GM12878 (cell line): ENCODE results near the gene C1orf141. TPM values are rescaled to one million over a fixed set of nuclear protein-coding genes. Genes with fewer than 3 reads are reported as not detected.

Experiments used
- CHD1 ChIP-seq: IDR thresholded peaks from 2 replicates; pipeline ENCODE4 v1.6.1; 2012; ENCODE audit warnings: low read depth, low read length, improper control_type of control experiment
- CUX1 ChIP-seq: IDR thresholded peaks from 2 replicates; pipeline ENCODE4 v1.6.1; 2012; ENCODE audit warnings: improper control_type of control experiment, low read depth, low read length; ENCODE audit not compliant: insufficient replicate concordance
- EP300 ChIP-seq, 2 experiments: fragments of 150-350 bp in 1 of 2; IDR thresholded peaks; 2 replicates each; pipeline ENCODE4 v1.6.1; 2011 to 2012; ENCODE audit warnings: low read depth in 2 of 2, low read length in 2 of 2, borderline replicate concordance in 1 of 2, improper control_type of control experiment in 1 of 2, inconsistent platforms in 1 of 2; ENCODE audit not compliant: control insufficient read depth in 1 of 2
- MTA2 ChIP-seq: fragments of 450-650 bp; IDR thresholded peaks from 2 replicates; pipeline ENCODE4 v1.6.1; 2016; ENCODE audit warnings: low read depth, mild to moderate bottlenecking, moderate library complexity
- NFYA ChIP-seq: IDR thresholded peaks from 2 replicates; pipeline ENCODE4 v1.6.1; 2011; ENCODE audit warnings: low read depth, mild to moderate bottlenecking, low read length, improper control_type of control experiment, borderline replicate concordance
- POLR2A ChIP-seq: IDR thresholded peaks from 2 replicates; pipeline ENCODE4 v1.6.1; 2011; ENCODE audit warnings: low read depth, mild to moderate bottlenecking, low read length
- SUPT20H ChIP-seq: IDR thresholded peaks from 2 replicates; pipeline ENCODE4 v1.6.1; 2011; ENCODE audit warnings: low read depth, mild to moderate bottlenecking, low read length, moderate library complexity, borderline replicate concordance; ENCODE audit not compliant: control insufficient read depth
- SUZ12 ChIP-seq: fragments of 200-600 bp; sonication (generic); IDR thresholded peaks from one replicate; pipeline ENCODE4 v1.6.1; 2018; ENCODE audit warnings: antibody characterized with exemption, mild to moderate bottlenecking; ENCODE audit not compliant: unreplicated experiment
- ZNF24 ChIP-seq: fragments of 450-650 bp; IDR thresholded peaks from 2 replicates; pipeline ENCODE4 v1.6.1; 2017; ENCODE audit warnings: antibody characterized with exemption, mild to moderate bottlenecking
- ZNF687 ChIP-seq: fragments of 450-650 bp; IDR thresholded peaks from 2 replicates; pipeline ENCODE4 v1.6.1; 2017; ENCODE audit warnings: mild to moderate bottlenecking, moderate library complexity
- polyA plus RNA-seq, 11 experiments: library from polyadenylated mRNA; depleted of rRNA in 4 of 11; unstranded in 6 of 11; stranded (reverse) in 5 of 11; fragments of >200 nt; fragmentation: Nextera tagmentation in 4 of 11; fragmentation: Illumina TruSeq in 1 of 11; extraction: Ambion mirVana in 4 of 11; extraction: Trizol in 1 of 11; gene quantifications; 1 replicate in 1 of 11; 2 replicates in 10 of 11; pipeline versions ENCODE4 v1.2.1 to v1.2.3, GENCODE V29; 2011 to 2016; ENCODE audit warnings: inconsistent platforms in 2 of 11, missing spikeins in 2 of 11, low read depth in 1 of 11
- total RNA-seq, 4 experiments: library from RNA; depleted of rRNA in 3 of 4; stranded (reverse); fragments of >200 nt in 3 of 4; fragmentation: Illumina TruSeq in 1 of 4; extraction: Trizol in 1 of 4; gene quantifications; 2 replicates each; pipeline versions ENCODE4 v1.2.1 to v1.2.3, GENCODE V29; 2013 to 2021
- TF ChIP-seq, protein P1 (sequence below): fragments of 450-650 bp; IDR thresholded peaks from 2 replicates; pipeline ENCODE4 v1.6.1; 2017; ENCODE audit warnings: mild to moderate bottlenecking, low read depth, inconsistent platforms; ENCODE audit not compliant: poor library complexity, severe bottlenecking
- TF ChIP-seq, protein P2 (sequence below): fragments of 450-650 bp; IDR thresholded peaks from 2 replicates; pipeline ENCODE4 v1.6.1; 2017; ENCODE audit warnings: borderline replicate concordance

Gene C1orf141
- total and polyA plus RNA-seq, 10 of the 15 experiments (the other 5 are each of a cell fraction or from before 2014, with no cell fraction given), result not detected

- TF ChIP-seq CUX1, result no peak
- TF ChIP-seq MTA2, result peak; percentile 29; the same call in 1 of the 2 replicates
- peak; percentile 85 for TF ChIP-seq ZNF687
- TF ChIP-seq POLR2A, result peak; percentile 87
- TF ChIP-seq, protein P1, sequence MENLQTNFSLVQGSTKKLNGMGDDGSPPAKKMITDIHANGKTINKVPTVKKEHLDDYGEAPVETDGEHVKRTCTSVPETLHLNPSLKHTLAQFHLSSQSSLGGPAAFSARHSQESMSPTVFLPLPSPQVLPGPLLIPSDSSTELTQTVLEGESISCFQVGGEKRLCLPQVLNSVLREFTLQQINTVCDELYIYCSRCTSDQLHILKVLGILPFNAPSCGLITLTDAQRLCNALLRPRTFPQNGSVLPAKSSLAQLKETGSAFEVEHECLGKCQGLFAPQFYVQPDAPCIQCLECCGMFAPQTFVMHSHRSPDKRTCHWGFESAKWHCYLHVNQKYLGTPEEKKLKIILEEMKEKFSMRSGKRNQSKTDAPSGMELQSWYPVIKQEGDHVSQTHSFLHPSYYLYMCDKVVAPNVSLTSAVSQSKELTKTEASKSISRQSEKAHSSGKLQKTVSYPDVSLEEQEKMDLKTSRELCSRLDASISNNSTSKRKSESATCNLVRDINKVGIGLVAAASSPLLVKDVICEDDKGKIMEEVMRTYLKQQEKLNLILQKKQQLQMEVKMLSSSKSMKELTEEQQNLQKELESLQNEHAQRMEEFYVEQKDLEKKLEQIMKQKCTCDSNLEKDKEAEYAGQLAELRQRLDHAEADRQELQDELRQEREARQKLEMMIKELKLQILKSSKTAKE, result no peak
- TF ChIP-seq, protein P2, sequence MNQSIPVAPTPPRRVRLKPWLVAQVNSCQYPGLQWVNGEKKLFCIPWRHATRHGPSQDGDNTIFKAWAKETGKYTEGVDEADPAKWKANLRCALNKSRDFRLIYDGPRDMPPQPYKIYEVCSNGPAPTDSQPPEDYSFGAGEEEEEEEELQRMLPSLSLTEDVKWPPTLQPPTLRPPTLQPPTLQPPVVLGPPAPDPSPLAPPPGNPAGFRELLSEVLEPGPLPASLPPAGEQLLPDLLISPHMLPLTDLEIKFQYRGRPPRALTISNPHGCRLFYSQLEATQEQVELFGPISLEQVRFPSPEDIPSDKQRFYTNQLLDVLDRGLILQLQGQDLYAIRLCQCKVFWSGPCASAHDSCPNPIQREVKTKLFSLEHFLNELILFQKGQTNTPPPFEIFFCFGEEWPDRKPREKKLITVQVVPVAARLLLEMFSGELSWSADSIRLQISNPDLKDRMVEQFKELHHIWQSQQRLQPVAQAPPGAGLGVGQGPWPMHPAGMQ, result no peak
- TF ChIP-seq ZNF24, result no peak
- no peak for TF ChIP-seq SUPT20H
- no peak for TF ChIP-seq NFYA
- TF ChIP-seq CHD1, result no peak
- no peak for TF ChIP-seq SUZ12
- no peak for TF ChIP-seq EP300 (IDR thresholded peaks at IDR 0.05; ENCODE audit: borderline replicate concordance in 1 of 2, control insufficient read depth in 1 of 2, low read depth in 2 of 2, low read length in 2 of 2)
Measured at GRCh38 chr1:67053785-67054772, 80.7 kb downstream of the C1orf141 start, which contains the start of gene SLC35D1 (continued).
